Central memory CD4-positive, alpha-beta T cell (primary cell): ENCODE data around the gene GPRIN1.

Experiments
- DNase-seq: peaks from one replicate; pipeline ENCODE4 v3.0.0; 2022

GPRIN1 gene

GRCh38 chr5:176642675-176643490 lies 32.9 kb upstream of the GPRIN1 start:
- DNase-seq, result no peak

- DNase-seq, result no peak
These were observed 30.7 kb upstream of the GPRIN1 start for GRCh38 chr5:176640616-176641015.

GRCh38 chr5:176639981-176640380 lies 30.0 kb upstream of the GPRIN1 start:
- no peak for DNase-seq

GRCh38 chr5:176639208-176639607 lies 29.3 kb upstream of the GPRIN1 start:
- DNase-seq, result no peak

- no peak for DNase-seq
These were observed 28.5 kb upstream of the GPRIN1 start for GRCh38 chr5:176638437-176638836.

- DNase-seq, result no peak
These were observed 27.6 kb upstream of the GPRIN1 start for GRCh38 chr5:176637556-176637955.

GRCh38 chr5:176636426-176636825 lies 26.5 kb upstream of the GPRIN1 start:
- DNase-seq, result no peak

GRCh38 chr5:176633598-176633997 lies 23.6 kb upstream of the GPRIN1 start:
- DNase-seq, result no peak

GRCh38 chr5:176632745-176633144 lies 22.8 kb upstream of the GPRIN1 start:
- DNase-seq, result no peak

- DNase-seq, result no peak
These were observed 21.6 kb upstream of the GPRIN1 start for GRCh38 chr5:176631383-176632200.

GRCh38 chr5:176630681-176631222 lies 20.8 kb upstream of the GPRIN1 start:
- no peak for DNase-seq

- DNase-seq, result no peak
These were observed 20.1 kb upstream of the GPRIN1 start, which contains the start of the genes EIF4E1B and SNCB for GRCh38 chr5:176629853-176630680. Gene EIF4E1B, plus strand, starts transcription at chr5:176630675. Its CDS starts 12,113 bp downstream, at chr5:176642788. Gene SNCB, minus strand, starts transcription at chr5:176630534. Its CDS starts 880 bp downstream, at chr5:176629654.

- DNase-seq, result no peak
These were observed 19.4 kb upstream of the GPRIN1 start for GRCh38 chr5:176629317-176629852.

- DNase-seq, result no peak
These were observed 18.7 kb upstream of the GPRIN1 start for GRCh38 chr5:176628406-176629228.

GRCh38 chr5:176627582-176627981 lies 17.6 kb upstream of the GPRIN1 start:
- DNase-seq, result no peak

- no peak for DNase-seq
These were observed 16.9 kb upstream of the GPRIN1 start for GRCh38 chr5:176626876-176627236.

- no peak for DNase-seq
These were observed 16.3 kb upstream of the GPRIN1 start for GRCh38 chr5:176625966-176626875.

- no peak for DNase-seq
These were observed 15.6 kb upstream of the GPRIN1 start for GRCh38 chr5:176625512-176625911.

- DNase-seq, result no peak
These were observed 15.0 kb upstream of the GPRIN1 start for GRCh38 chr5:176624938-176625337.

- no peak for DNase-seq
These were observed 14.2 kb upstream of the GPRIN1 start for GRCh38 chr5:176624142-176624541.
